Stimulated activated naive B cell treated with anti-CD40 and anti-IgM and Interleukin-4, amounts not matched to agents 10 μg/mL and 1 μg/mL and 100 μg/mL, for 72 hours (primary cell): ENCODE data around the gene GPER1.
"Not testable (repeated sequence)": the region's sequence is repeated elsewhere in the genome, so short reads cannot be mapped to it uniquely, and the experiment has no call there.

ENCODE experiments used
- ATAC-seq, 2 donors: fragments of 150-1000 bp; cut with Tn5 transposase; replicated peaks; 2 replicates each; pipeline ENCODE4 v1.10.0; 2021; ENCODE audit warnings: moderate library complexity in 1 of 2
- DNase-seq: peaks from one replicate; pipeline ENCODE4 v3.0.0; 2021
- H3K27ac Mint-ChIP-seq: one replicate; pipeline ENCODE4 v1.8.0; 2022; ENCODE audit warnings: mild to moderate bottlenecking, mixed read lengths
- H3K27me3 Mint-ChIP-seq, 2 donors: one replicate each; pipeline ENCODE4 v1.8.0; 2022; ENCODE audit warnings: mixed read lengths in 2 of 2
- H3K36me3 Mint-ChIP-seq, 2 donors: one replicate each; pipeline ENCODE4 v1.8.0; 2022; ENCODE audit warnings: mixed read lengths in 2 of 2, mild to moderate bottlenecking in 1 of 2
- H3K4me1 Mint-ChIP-seq, 2 donors: one replicate each; pipeline ENCODE4 v1.8.0; 2022; ENCODE audit warnings: mixed read lengths in 2 of 2, mild to moderate bottlenecking in 1 of 2
- H3K4me3 Mint-ChIP-seq, 2 donors: one replicate each; pipeline ENCODE4 v1.8.0; 2022; ENCODE audit warnings: mild to moderate bottlenecking in 2 of 2, mixed read lengths in 2 of 2, moderate library complexity in 1 of 2
- H3K9me3 Mint-ChIP-seq, 2 donors: one replicate each; pipeline ENCODE4 v1.8.0; 2022; ENCODE audit warnings: mixed read lengths in 2 of 2, mild to moderate bottlenecking in 1 of 2

Gene GPER1

DNA sequence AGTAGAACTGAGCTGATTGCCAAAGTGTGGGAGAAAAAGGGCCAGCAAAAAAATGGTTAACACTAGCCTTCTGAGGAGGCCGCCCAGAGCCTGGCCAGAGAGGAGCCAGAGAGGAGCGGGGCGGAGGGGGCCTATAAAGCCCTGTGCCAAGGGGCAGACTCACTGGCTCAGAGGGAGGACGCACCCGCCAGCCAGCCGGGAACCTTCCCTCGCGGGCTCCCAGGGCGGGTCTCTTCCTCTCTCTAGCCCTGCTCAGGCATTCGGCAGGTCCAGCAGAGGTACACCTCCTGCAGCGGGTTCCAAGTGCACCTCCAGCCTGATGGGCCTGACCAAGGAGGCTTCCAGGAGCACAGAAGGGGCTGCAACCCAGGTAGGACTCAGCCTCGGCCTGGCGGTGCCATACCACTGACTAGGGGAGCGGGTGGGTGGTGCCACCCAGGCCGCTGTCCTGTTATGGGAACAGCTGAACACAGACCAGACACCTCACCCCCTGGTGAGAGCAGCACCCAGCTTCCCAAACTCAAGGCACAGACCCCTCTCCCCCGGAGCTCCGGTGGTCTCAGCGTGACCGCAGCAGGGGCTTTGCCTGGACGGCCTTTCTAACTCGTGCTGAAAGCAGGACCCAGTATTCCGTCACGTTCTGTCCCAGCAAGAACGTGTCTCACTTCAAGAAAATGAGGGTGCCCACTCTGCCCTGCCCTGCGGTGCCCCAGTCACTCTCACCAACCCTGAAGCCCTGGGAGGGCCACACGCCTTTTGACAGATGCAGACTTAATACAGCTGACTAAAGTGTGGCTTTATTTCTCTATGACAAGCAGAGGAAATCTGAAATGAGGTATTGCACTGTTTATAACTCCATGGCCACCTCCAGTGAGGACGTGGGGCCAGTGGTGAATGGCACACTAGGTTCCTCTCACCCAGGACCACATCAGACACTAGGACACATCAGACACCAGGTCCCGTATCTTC lies at the start of gene GPER1:
Gene GPER1, plus strand, starts transcription at position 162 of the 969 bp plus-strand sequence. CDS start 3,616 bp downstream, outside the sequence.
- peaks cover 25 to 45% of the 10 kb centered on the region in 2 donors for H3K4me1 Mint-ChIP-seq
- H3K27me3 Mint-ChIP-seq = no peaks in the 10 kb centered on the region
- ATAC-seq = no peak
- no peaks in the 10 kb centered on the region for H3K9me3 Mint-ChIP-seq
- H3K4me3 Mint-ChIP-seq = peak within 1 kb of the TSS; percentile 76 to 88
- peak within 1 kb of the TSS; percentile 51 for H3K27ac Mint-ChIP-seq
- DNase-seq = no peak
- peaks cover 9 to 23% of the 10 kb centered on the region in 2 donors for H3K36me3 Mint-ChIP-seq

- H3K36me3 Mint-ChIP-seq, ATAC-seq, H3K27me3 Mint-ChIP-seq, H3K9me3 Mint-ChIP-seq, H3K27ac Mint-ChIP-seq, H3K4me3 Mint-ChIP-seq, DNase-seq: not testable (repeated sequence)
- H3K4me1 Mint-ChIP-seq = peaks cover 9 to 16% of the 10 kb centered on the region in 2 donors
Observed at GRCh38 chr7:1040233-1040632, 47.7 kb upstream of the GPER1 start.

DNA sequence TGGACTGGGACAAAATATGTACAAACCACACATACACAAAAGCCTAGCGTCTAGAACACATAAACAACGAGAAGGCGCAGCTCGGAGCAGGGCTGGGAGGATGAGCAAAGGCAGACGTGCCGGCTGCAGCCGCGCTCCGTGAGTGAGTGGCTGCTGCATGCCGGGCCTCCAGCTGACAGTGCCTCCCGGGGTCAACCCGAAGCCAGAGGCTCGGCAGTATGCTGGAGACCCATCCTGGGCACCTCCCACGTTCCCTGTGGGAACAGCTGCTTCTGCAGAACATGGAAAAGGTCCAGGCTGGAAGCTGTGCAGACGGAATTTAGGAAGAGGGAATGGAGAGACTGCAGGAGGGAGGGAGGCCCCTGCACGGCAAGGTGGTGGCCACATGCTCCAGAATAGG lies 47.1 kb upstream of the GPER1 start:
- Mint-ChIP-seq H3K27ac (no peak overlapping the region), H3K9me3 (no peaks in the 10 kb centered on the region), H3K4me1 (peaks cover 13 to 22% of the 10 kb centered on the region in 2 donors), H3K36me3 (peaks cover 0 to 2% of the 10 kb centered on the region in 2 donors), H3K27me3 (no peaks in the 10 kb centered on the region), H3K4me3 (no peak overlapping the region)
- no peak for DNase-seq
- ATAC-seq = no peak

DNA sequence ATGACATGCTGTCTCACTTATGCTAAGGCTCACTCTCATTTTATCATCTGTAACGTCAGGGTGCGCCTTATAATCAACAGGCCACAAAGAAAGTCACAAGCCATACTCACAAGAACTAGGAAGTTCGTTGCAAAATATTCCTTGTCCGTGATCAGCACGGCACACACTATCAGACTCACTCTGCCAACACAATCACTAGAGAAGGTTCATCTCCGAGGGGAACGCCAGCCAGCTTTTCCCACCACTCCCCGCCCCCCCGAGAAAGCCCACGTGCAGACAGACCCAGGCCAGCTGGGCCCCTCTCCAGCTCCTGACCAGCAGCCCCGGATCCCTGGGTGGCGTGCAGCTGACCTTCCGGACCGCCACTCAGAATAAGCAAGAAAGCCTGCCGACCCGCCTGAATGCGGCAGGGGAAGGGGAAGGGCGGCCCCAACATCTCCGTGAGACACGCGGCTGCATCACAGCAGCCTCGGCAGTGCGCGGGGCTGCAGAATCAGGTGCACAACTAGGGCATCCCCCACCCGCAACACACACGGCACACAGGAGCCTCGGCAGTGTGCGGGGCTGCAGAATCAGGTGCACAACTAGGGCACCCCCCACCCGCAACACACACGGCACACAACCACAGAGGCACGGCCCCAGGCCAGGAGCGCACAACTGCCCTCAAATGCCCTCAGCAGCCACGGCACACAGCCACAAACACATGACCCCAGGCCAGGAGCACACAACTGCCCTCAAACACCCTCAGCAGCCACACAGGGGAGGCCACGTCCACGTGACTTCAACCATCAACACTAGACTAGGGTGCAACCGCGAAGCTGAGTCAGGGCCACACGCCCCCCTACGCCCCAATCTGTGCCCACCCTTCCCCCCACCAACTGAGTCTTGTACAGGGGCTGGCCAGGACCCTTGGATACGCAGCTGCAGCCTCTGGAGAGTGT lies 46.1 kb upstream of the GPER1 start:
- DNase-seq (no peak), ATAC-seq (no peak)
- no peaks in the 10 kb centered on the region for H3K9me3 Mint-ChIP-seq
- no peak overlapping the region for H3K4me3 Mint-ChIP-seq
- peaks cover 15 to 26% of the 10 kb centered on the region in 2 donors for H3K4me1 Mint-ChIP-seq
- H3K36me3 Mint-ChIP-seq = no peaks in the 10 kb centered on the region
- H3K27me3 Mint-ChIP-seq = no peaks in the 10 kb centered on the region
- no peak overlapping the region for H3K27ac Mint-ChIP-seq

DNA sequence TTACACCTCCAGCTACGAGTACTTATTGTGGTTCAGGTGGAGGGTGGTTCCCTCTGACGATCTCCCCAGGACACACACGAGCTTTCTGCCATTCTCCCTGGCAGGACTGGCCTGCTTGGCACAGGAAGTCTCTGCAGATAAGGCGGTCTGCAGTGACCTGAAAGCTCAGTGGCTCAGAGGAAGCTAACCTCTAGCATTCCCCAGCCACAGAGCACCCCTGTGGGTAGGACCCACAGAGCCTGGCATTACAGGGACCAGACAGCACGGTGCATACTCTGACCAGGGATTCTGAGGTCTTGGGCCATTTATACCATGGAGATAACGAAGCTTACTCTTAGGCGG lies 45.5 kb upstream of the GPER1 start:
- Mint-ChIP-seq H3K4me1 (peaks cover 15 to 26% of the 10 kb centered on the region in 2 donors), H3K27ac (no peak overlapping the region), H3K4me3 (no peak overlapping the region), H3K36me3 (no peaks in the 10 kb centered on the region), H3K27me3 (no peaks in the 10 kb centered on the region), H3K9me3 (no peaks in the 10 kb centered on the region)
- DNase-seq (no peak), ATAC-seq (no peak)

DNA sequence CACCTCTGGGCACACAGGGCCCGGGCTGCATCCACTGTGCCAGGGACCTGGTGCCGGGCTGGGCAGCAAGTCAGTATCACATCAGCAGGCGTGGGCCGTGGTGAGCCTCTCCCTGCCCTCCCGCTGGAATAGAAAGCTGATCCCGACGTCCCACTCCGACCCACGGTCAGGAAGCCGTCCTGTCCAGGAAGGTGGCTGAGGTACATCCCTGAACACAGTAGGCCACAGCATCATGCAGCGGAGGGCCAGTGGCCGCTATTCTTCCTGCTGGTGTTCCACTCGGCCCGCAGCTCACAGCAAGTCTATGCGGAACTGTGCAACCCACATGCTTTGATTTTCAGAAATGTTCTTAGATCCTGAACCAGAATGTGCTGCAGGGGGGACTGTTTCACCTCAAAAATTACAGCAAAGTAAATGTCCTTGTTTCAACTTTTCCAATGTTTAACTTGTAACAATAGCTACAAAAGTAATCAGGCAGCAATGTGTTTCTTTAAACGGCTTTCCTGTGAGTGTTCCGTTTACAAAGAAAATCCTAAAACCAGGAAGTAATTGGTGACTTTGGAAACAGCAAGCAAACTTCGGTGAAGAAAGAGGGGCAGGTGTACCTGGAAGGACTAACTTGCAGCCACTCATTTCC lies 44.2 kb upstream of the GPER1 start:
- H3K27ac Mint-ChIP-seq = peak overlapping the region; percentile 56

DNA sequence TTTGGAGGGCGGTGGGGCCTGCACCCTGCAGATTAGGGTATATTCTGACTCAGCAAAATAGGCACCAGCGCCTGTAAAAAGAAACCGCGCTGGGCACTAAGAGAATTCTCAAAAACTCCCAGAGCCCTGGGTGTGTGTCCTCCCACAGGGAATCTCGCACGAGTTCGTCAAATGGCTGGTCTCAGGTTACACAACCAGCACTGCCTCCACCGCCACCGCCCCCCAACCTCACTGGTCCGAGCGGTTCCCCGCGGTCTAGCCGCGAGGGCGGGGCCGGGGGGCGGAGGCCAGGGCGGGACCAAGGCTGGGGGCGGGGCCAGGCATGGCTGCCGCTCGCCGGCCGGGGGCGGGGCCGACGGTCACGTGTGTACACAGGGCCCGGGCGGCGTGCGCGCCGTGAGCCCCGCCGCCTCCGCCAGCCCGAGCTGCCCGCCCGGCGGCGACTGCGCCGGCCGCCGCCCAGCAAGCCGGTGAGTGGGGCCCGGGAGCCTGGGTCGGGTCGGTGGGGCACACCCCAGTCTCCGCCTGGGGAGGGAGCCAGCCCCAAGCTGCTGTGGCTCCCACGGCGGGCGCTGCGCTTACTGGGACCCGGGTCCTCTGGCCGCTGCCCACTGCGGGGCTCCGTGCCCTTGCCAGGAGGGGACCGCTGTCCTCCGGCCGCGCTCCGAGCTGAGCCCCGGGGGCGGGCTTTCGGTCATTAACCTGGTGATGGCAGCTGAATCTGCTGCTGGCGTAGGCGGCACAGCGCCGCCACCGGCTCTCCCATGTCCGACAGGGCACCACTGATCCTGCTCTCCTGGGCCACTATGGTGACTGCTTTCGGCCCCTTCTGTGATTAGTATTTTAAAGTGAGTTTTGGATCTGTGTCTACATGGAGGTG lies 43.5 kb upstream of the GPER1 start, which contains the start of gene GPR146:
Gene GPR146, plus strand, starts transcription at position 358 of the 880 bp plus-strand sequence. CDS start 12,970 bp downstream, outside the sequence.
- H3K27me3 Mint-ChIP-seq = peaks cover 4 to 6% of the 10 kb centered on the region in 2 donors
- DNase-seq (peak; percentile 85), ATAC-seq (peak; percentile 90 to 93)
- H3K27ac Mint-ChIP-seq = peak within 1 kb of the TSS; percentile 73
- peaks cover 27 to 44% of the 10 kb centered on the region in 2 donors for H3K4me1 Mint-ChIP-seq
- H3K36me3 Mint-ChIP-seq = peaks cover 0 to 3% of the 10 kb centered on the region in 2 donors
- no peaks in the 10 kb centered on the region for H3K9me3 Mint-ChIP-seq
- peak within 1 kb of the TSS; percentile 83 to 84 for H3K4me3 Mint-ChIP-seq

More for the DNA sequence above, 44.2 kb upstream of the GPER1 start:
- peaks cover 21 to 36% of the 10 kb centered on the region in 2 donors for H3K4me1 Mint-ChIP-seq
- no peaks in the 10 kb centered on the region for H3K9me3 Mint-ChIP-seq
- H3K27me3 Mint-ChIP-seq = peaks cover 0 to 4% of the 10 kb centered on the region in 2 donors
- no peak for DNase-seq
- ATAC-seq = no peak
- peak overlapping the region; percentile 70 to 81 for H3K4me3 Mint-ChIP-seq
- H3K36me3 Mint-ChIP-seq = no peaks in the 10 kb centered on the region

DNA sequence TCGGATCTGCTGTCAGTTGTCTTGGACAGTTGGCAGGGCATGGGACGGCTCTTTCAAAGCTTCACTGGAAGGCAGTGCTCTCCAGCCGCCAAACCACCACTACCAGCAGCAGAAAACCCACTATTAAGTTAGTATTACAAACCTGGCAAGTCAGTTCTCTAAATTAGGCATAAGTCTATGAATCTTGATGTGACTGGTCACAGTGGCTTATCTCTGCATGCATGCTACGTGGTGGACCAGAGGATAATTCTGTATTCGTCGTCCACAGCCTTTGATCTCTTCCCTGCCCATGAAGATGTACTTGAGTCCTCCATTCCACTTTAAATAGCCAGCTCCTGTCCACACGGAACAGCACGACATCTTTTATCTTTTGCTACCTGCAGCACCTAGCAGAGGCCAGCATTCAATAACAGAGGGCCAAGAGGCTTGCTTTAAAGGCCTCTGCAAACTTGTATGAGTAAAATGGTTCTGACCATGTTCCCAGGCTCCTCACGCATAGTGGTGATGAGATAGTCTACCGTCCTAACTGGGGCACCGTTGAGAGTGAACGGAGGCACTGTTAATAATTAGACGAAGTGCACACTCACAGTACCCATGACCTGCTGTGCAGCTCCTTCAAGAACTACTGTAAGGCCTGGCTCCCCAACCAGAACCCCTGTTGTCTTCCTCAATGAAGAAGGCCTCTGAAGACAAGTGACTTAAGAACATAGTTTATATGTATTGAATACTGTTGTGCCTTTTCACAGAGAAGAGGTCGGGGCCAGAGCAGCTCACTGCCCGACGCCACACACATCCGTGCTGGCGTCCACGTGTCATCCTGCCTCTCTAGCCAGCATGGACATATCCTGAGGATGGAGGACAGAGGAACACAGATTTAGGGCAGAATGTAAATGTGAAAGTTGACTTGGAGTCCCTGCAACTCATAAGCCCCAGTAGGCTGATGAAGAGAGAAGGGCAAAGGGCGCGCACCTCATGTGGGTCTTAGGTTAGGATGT lies 42.5 kb upstream of the GPER1 start:
- Mint-ChIP-seq H3K27me3 (peaks cover 8 to 14% of the 10 kb centered on the region in 2 donors), H3K27ac (peak overlapping the region; percentile 70), H3K36me3 (peaks cover 4 to 5% of the 10 kb centered on the region in 2 donors), H3K9me3 (no peaks in the 10 kb centered on the region), H3K4me3 (peak overlapping the region; percentile 83 to 84), H3K4me1 (peaks cover 34 to 52% of the 10 kb centered on the region in 2 donors)
- no peak for DNase-seq
- no peak for ATAC-seq

DNA sequence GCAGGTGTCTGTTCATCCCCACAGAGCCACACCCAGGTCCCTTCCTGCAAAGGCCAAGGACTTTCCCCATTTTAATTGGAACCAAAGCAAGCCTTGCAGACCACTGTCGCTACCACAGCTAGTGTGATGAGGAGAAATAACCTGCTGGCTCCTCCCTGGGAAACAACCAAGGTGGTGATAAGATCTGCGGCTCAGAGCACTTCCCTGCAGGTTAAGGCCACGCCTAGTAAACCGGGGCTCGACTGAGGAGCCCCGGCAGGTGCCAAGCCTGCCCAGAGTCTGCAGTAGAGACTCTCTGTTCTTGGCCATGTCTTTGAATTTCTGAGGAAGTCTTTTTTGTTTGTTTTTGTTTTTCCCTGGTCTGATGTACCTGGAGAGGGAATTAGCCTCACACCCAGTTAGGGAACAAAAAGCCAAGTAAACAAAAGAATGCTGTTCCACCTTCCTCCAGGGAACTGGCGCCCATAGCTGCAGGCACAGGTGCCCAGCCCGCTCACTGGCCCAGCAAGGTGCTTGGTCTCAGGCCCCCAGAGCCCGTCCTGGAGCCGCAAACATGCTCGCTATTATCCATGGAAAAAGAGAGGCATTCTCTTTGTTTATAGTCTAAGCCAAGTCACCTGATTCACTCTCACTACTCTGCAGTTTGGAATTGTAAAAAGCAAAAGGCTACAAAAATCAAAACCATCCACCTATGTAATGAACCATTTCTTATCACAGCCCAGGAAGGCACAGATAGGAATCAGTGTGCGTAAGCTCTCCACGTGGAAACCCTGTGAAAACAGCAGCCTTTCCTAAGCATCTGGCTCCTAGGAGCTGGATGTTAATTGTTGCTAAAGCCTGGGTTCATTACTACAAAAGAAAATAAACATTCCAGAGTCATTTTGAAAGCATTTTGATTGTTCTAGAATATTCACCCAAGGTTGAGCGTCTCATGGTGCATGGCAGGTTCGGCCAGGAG lies 40.9 kb upstream of the GPER1 start:
- Mint-ChIP-seq H3K9me3 (no peaks in the 10 kb centered on the region), H3K4me3 (no peak overlapping the region), H3K27ac (no peak overlapping the region), H3K4me1 (peaks cover 34 to 54% of the 10 kb centered on the region in 2 donors), H3K27me3 (peaks cover 16 to 30% of the 10 kb centered on the region in 2 donors), H3K36me3 (peaks cover 6 to 11% of the 10 kb centered on the region in 2 donors)
- ATAC-seq (no peak), DNase-seq (no peak)

GRCh38 chr7:1049006-1049741 lies 38.7 kb upstream of the GPER1 start:
- peaks cover 9 to 15% of the 10 kb centered on the region in 2 donors for H3K36me3 Mint-ChIP-seq
- peaks cover 34 to 52% of the 10 kb centered on the region in 2 donors for H3K4me1 Mint-ChIP-seq
- peak overlapping the region; percentile 37 for H3K27ac Mint-ChIP-seq
- peaks cover 21 to 42% of the 10 kb centered on the region in 2 donors for H3K27me3 Mint-ChIP-seq
- no peaks in the 10 kb centered on the region for H3K9me3 Mint-ChIP-seq
- DNase-seq = no peak
- H3K4me3 Mint-ChIP-seq = peak overlapping the region; percentile 19 to 53
- ATAC-seq = peak; percentile 48 to 58

DNA sequence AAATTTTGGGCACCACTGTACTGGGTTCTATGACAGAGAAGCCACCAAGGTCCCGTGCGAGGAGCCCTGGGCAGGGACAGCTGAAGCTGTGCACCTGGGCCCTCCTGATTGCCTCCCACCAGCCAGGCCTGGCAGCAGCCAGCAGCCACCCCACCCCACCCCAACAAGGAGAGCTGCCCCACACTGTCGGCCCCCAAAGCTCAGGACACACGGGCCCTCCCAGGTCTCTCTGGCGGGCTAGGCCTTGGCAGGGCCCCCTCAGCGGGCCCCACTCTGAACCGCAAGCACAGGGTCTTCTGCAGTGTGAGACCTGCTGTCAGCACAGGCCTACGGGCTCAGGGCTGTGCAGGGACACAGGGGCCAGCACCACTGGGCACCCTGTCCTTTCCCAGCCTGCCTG lies 38.1 kb upstream of the GPER1 start:
- ATAC-seq (peak; percentile 41 to 55), DNase-seq (no peak)
- Mint-ChIP-seq H3K27me3 (peaks cover 27 to 48% of the 10 kb centered on the region in 2 donors), H3K36me3 (peaks cover 11 to 22% of the 10 kb centered on the region in 2 donors), H3K4me1 (peaks cover 36 to 56% of the 10 kb centered on the region in 2 donors), H3K27ac (peak overlapping the region; percentile 67), H3K4me3 (peak overlapping the region in 1 of 2 donors; percentile 52), H3K9me3 (no peaks in the 10 kb centered on the region)
